ENCODE data around the gene IMP3. TPM values are rescaled to one million over a fixed set of nuclear protein-coding genes. Genes with fewer than 3 reads are reported as not detected.
A peak's percentile ranks its signal among the peaks of the same experiment; 100 is the strongest.
"Not testable (repeated sequence)": the region's sequence is repeated elsewhere in the genome, so short reads cannot be mapped to it uniquely, and the experiment has no call there.

Gene IMP3, protein sequence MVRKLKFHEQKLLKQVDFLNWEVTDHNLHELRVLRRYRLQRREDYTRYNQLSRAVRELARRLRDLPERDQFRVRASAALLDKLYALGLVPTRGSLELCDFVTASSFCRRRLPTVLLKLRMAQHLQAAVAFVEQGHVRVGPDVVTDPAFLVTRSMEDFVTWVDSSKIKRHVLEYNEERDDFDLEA
- total RNA-seq (2021; ENCODE audit: unreplicated experiment) (56.0 TPM), Bru-seq, nascent RNA (percentile 48 among the genes with signal in this experiment), BruChase-seq, experiment 1, labeled RNA remaining after a 2-hour chase (percentile 75 among the genes with signal in this experiment), BruChase-seq, experiment 2, labeled RNA remaining after a 6-hour chase (percentile 57 among the genes with signal in this experiment)
- polyA plus RNA-seq (2012; ENCODE audit: insufficient read length): 58.5 TPM
- long read RNA-seq, transcript IMP3-202 (1 exons, 1,237 nt): major isoform, 85 of 88 reads
- long read RNA-seq, partial matches to known transcripts: 0 of 88 reads
- long read RNA-seq, other reads (novel, unspliced or antisense): 3 of 88 reads

DNA sequence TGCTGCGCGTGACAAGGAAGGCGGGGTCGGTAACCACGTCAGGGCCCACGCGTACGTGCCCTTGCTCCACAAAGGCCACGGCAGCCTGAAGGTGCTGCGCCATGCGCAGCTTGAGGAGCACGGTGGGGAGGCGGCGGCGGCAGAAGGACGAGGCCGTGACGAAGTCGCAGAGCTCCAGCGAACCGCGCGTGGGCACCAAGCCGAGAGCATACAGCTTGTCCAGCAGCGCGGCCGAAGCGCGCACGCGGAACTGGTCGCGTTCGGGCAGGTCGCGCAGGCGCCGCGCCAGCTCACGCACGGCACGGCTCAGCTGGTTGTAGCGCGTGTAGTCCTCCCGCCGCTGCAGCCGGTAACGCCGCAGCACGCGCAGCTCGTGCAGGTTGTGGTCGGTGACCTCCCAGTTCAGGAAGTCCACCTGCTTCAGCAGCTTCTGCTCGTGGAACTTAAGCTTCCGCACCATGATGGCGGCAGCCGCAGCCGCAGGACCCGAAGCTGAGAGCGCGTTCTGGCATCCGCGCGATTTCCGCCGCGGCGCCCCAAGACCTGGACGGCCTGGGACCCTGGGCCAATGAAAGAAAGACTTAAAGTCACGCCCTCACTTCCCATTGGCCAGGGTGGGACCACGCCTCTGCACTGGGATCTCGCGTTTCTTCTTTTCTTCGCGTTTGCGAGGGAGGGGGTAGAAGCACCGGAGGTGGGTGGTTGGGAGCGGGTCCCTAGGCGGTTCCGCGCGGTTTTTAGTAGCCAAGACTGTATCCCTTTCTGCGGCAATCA is at the start of gene IMP3:
Gene IMP3, minus strand, starts transcription at position 516 of the 774 bp plus-strand sequence. Its CDS starts 56 bp downstream, at position 460.
- no peaks in the 10 kb centered on the region for H3K9me3 ChIP-seq (ENCODE audit: control insufficient read depth, insufficient read depth, low read depth, low read length)
- H3K27ac ChIP-seq (ENCODE audit: low read length): peak within 1 kb of the TSS; percentile 94
- DNase-seq (ENCODE audit: low read depth, low spot score): peak; percentile 93
- intact Hi-C loops (cut with micrococcal nuclease; ENCODE audit: unreplicated experiment) (loop anchor here (5.0 kb wide), 2 partner anchors 42 to 183 kb away; no protein-coding TSS in a partner anchor), in situ Hi-C loops (cut with HindIII; ENCODE audit: low pct_unique_long_range_greater_than_20kb, low sequenced_read_pairs) (no loop called here)
- CTCF ChIA-PET: interaction anchor here (0.5 to 1.4 kb wide), 3 partner anchors 11 to 188 kb away, joined by 3 to 7 read pairs (median 3); partner anchors contain the start of gene SIN3A
- H3K4me1 ChIP-seq (ENCODE audit: control insufficient read depth, insufficient read depth, low read length): peaks cover 15% of the 10 kb centered on the region
- ATAC-seq: peak; percentile 97
- H3K36me3 ChIP-seq (ENCODE audit: control insufficient read depth, insufficient read depth, low read length): peaks cover 2% of the 10 kb centered on the region; the same call in 1 of the 2 replicates
- H3K27me3 ChIP-seq (ENCODE audit: control insufficient read depth, insufficient read depth, low read length): no peaks in the 10 kb centered on the region
- no TSS peak for BruUV-seq (replicated peaks)
- POLR2A ChIA-PET: interaction anchor here (1.0 kb wide), 1 partner anchor 188 kb away, joined by 3 read pairs; no protein-coding TSS in a partner anchor
- peak; percentile 80; the same call in 1 of the 2 replicates for TF ChIP-seq SIN3A (IDR thresholded peaks at IDR 0.05; ENCODE audit: borderline replicate concordance, insufficient read depth, low read depth, low read length)
- TF ChIP-seq, protein P1, sequence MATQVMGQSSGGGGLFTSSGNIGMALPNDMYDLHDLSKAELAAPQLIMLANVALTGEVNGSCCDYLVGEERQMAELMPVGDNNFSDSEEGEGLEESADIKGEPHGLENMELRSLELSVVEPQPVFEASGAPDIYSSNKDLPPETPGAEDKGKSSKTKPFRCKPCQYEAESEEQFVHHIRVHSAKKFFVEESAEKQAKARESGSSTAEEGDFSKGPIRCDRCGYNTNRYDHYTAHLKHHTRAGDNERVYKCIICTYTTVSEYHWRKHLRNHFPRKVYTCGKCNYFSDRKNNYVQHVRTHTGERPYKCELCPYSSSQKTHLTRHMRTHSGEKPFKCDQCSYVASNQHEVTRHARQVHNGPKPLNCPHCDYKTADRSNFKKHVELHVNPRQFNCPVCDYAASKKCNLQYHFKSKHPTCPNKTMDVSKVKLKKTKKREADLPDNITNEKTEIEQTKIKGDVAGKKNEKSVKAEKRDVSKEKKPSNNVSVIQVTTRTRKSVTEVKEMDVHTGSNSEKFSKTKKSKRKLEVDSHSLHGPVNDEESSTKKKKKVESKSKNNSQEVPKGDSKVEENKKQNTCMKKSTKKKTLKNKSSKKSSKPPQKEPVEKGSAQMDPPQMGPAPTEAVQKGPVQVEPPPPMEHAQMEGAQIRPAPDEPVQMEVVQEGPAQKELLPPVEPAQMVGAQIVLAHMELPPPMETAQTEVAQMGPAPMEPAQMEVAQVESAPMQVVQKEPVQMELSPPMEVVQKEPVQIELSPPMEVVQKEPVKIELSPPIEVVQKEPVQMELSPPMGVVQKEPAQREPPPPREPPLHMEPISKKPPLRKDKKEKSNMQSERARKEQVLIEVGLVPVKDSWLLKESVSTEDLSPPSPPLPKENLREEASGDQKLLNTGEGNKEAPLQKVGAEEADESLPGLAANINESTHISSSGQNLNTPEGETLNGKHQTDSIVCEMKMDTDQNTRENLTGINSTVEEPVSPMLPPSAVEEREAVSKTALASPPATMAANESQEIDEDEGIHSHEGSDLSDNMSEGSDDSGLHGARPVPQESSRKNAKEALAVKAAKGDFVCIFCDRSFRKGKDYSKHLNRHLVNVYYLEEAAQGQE (IDR thresholded peaks at IDR 0.05; ENCODE audit: insufficient read depth in 1 of 2, low read depth in 2 of 2, low read length in 1 of 2): peak in 1 of 2 experiments; percentile 33; a peak in 1 of 4 replicates
- peak; percentile 97 for TF ChIP-seq POLR2AphosphoS5 (IDR thresholded peaks at IDR 0.05; ENCODE audit: low read depth, low read length)
- TF ChIP-seq, protein P2, sequence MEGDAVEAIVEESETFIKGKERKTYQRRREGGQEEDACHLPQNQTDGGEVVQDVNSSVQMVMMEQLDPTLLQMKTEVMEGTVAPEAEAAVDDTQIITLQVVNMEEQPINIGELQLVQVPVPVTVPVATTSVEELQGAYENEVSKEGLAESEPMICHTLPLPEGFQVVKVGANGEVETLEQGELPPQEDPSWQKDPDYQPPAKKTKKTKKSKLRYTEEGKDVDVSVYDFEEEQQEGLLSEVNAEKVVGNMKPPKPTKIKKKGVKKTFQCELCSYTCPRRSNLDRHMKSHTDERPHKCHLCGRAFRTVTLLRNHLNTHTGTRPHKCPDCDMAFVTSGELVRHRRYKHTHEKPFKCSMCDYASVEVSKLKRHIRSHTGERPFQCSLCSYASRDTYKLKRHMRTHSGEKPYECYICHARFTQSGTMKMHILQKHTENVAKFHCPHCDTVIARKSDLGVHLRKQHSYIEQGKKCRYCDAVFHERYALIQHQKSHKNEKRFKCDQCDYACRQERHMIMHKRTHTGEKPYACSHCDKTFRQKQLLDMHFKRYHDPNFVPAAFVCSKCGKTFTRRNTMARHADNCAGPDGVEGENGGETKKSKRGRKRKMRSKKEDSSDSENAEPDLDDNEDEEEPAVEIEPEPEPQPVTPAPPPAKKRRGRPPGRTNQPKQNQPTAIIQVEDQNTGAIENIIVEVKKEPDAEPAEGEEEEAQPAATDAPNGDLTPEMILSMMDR (IDR thresholded peaks at IDR 0.05): no peak
- peak within 1 kb of the TSS; percentile 71 to 99 for H3K4me3 ChIP-seq (ENCODE audit: low read depth in 2 of 2, low read length in 2 of 2)

DNA sequence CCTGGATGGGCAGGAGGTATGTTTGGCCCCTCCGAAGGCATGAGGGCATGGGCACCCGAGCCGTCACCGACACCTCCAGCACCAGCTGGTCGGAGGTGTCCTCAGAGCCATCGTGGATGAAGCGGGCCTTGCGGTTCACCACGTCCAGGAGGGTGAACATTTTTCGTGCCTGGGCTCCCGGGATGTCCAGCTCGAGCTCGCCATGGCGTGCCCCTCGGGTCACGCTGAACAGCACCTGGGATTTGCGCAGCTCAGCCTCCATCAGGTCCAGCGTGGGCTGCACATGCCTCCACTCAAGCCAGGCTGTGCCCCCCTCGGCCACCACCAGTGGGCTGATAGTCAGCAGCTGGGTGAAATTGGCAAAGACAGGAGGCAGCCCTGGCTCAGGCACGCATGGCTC is 49.4 kb upstream of the IMP3 start:
- H3K9me3 ChIP-seq (ENCODE audit: control insufficient read depth, insufficient read depth, low read depth, low read length); in situ Hi-C loops (cut with HindIII; ENCODE audit: low pct_unique_long_range_greater_than_20kb, low sequenced_read_pairs); ATAC-seq; POLR2A ChIA-PET; CTCF ChIA-PET; H3K4me3 ChIP-seq (ENCODE audit: low read depth in 2 of 2, low read length in 2 of 2); DNase-seq (ENCODE audit: low read depth, low spot score); BruUV-seq (replicated peaks); H3K27me3 ChIP-seq (ENCODE audit: control insufficient read depth, insufficient read depth, low read length); H3K36me3 ChIP-seq (ENCODE audit: control insufficient read depth, insufficient read depth, low read length); H3K27ac ChIP-seq (ENCODE audit: low read length): not testable (repeated sequence)
- intact Hi-C loops (cut with micrococcal nuclease; ENCODE audit: unreplicated experiment): loop anchor here (5.0 kb wide), 1 partner anchor 113 kb away; no protein-coding TSS in a partner anchor
- peaks cover 11% of the 10 kb centered on the region for H3K4me1 ChIP-seq (ENCODE audit: control insufficient read depth, insufficient read depth, low read length)
